Measurements from ENCODE around the gene NPAS1.

Gene NPAS1

DNA sequence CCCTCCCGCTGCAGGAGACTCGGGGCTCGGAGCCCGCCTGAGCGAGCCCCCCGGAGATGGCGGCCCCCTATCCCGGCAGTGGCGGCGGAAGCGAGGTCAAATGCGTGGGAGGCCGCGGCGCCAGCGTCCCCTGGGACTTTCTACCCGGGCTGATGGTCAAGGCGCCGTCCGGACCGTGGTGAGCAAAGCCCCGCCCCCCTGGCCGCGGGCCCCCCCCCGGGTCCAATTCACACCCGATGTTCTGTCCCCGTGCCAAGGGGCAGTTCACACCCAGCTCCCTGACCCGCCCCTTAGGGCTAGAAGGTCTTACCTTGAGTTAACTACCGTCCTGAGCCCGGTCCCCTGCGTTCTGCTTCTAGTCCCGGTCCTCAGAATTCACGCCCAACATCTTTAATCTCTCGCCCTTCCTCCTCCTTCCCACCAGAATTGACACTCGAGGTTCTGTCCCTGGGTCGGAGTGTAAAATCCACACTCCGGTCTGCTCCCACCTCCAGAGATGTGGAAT, 1.4 kb downstream of the NPAS1 start:
- no peak for DNase-seq

- DNase-seq, result no peak
These were observed 2.0 kb downstream of the NPAS1 start for GRCh38 chr19:47021536-47022139.

DNA sequence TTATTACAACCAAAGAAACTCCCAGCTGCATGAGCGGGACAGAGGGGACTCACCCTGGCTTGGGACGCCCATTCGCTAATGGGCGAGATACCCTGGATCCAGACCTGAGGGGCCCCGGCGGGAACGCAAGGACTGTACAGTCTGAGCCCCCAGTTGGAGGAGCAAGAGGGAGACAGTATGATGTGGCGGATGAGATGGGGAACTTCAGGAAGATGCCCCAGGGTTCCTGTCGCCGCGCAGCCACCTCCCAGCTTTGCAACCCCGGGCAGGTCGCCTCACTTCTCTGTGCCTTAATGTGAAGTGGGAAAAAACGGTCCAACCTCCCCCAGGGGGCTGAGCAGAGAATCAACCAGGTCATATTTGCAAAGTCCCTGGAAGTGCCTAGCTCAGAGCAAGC, 2.5 kb downstream of the NPAS1 start:
- no peak for DNase-seq

- no peak for DNase-seq
These were observed 3.2 kb downstream of the NPAS1 start for GRCh38 chr19:47022541-47023447.

GRCh38 chr19:47023448-47023794, 3.8 kb downstream of the NPAS1 start:
- DNase-seq, result no peak

GRCh38 chr19:47024502-47024901, 4.9 kb downstream of the NPAS1 start:
- no peak for DNase-seq

DNA sequence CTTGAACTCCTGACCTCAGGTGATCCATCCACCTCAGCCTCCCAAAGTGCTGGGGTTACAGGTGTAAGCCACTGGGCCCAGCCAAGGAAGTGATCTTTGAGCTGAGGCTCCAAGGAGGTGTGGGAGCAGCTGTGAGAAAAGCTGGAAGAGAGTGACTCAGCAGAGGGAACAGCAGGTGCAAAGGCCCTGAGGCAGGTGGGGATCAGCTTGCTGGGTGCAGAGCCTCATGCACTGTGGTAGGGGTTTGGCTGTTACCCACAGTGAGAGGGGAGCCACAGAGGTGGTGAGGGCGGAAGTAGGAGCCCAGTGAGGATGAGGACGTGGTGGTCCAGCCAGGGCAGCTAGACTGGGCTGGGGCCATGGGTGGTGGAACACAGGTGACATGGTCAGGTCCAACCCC, 6.5 kb downstream of the NPAS1 start:
- no peak for DNase-seq

GRCh38 chr19:47026889-47027288, 7.3 kb downstream of the NPAS1 start:
- DNase-seq, result no peak

- no peak for DNase-seq
These were observed 8.0 kb downstream of the NPAS1 start for GRCh38 chr19:47027586-47028088.

- DNase-seq, result no peak
These were observed 8.6 kb downstream of the NPAS1 start for GRCh38 chr19:47028195-47028601.

DNA sequence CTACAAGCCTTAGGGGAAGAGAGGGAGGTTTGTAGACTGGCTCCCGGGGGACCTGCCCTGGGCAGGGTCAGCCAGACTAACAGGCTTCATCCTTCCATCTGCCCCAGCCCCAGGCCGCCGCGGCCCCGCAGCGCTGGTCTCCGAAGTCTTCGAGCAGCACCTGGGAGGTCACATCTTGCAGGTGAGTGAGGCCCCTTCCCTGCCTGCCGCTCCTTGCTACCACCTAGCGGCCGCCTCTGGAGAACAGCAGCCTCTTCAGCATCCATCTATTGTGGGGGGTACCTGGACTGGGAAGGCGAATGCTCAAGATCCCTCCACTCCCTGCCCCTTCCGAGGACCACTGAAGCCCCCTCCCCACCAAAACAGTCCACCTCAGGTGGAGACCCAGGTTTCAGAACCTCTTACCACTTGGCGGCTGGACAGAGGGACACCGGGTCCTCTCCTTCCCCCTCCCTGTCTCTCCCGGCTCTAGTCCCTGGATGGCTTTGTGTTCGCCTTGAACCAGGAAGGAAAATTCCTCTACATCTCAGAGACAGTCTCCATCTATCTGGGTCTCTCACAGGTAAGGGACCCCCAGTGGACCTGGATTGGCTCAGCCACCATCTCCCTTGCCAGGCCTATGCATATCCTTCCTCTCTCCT, 12.7 kb downstream of the NPAS1 start:
- no peak for DNase-seq

DNA sequence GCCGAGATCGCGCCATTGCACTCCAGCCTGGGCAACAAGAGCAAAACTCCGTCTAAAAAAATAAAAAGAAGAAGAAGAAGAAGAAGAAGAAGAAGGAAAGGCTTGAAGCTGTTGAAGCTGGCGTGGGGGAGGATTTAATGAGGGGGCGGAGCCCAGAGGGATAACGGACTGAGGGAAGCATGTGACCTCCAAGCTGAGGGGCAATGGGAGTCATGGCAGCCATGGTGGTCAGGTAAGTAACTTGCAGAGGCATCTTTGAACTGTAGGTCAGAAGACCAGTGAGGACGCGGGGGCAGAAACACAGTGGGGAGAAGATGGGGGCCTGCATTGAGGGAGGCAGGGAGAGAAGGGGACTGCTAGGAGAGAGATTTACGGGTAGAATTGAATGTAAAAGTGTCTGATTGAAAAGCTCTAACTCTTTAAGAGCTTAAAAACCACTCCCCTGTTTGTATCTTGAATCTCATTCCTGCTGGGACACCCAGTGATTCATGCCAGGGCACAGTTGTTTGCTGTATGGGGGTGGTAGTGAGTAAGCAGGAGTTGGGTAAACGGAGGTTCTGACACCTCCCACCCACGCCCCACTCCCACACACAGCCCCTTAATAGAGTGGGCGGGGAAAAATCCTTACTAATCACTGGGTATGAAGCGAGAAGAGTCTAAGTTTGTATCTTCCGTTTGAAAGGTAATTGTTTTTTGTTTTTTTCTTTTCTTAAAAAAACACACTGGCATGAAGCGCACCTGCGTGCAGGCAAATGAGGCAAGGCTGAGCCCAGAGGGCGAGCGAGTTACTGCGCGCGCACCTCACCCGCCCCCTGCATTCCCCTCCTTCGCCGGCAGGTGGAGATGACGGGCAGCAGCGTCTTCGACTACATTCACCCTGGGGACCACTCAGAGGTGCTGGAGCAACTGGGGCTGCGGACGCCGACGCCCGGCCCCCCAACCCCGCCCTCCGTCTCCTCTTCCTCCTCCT, 15.8 kb downstream of the NPAS1 start:
- peak; percentile 94 for DNase-seq

- no peak for DNase-seq
These were observed 16.5 kb downstream of the NPAS1 start for GRCh38 chr19:47036097-47036651.

GRCh38 chr19:47037766-47038165, 18.1 kb downstream of the NPAS1 start:
- DNase-seq, result no peak

GRCh38 chr19:47039239-47039874, 19.7 kb downstream of the NPAS1 start:
- DNase-seq, result no peak

GRCh38 chr19:47040869-47041268, 21.2 kb downstream of the NPAS1 start:
- DNase-seq, result no peak

- no peak for DNase-seq
These were observed 25.6 kb downstream of the NPAS1 start for GRCh38 chr19:47044946-47045866.

DNA sequence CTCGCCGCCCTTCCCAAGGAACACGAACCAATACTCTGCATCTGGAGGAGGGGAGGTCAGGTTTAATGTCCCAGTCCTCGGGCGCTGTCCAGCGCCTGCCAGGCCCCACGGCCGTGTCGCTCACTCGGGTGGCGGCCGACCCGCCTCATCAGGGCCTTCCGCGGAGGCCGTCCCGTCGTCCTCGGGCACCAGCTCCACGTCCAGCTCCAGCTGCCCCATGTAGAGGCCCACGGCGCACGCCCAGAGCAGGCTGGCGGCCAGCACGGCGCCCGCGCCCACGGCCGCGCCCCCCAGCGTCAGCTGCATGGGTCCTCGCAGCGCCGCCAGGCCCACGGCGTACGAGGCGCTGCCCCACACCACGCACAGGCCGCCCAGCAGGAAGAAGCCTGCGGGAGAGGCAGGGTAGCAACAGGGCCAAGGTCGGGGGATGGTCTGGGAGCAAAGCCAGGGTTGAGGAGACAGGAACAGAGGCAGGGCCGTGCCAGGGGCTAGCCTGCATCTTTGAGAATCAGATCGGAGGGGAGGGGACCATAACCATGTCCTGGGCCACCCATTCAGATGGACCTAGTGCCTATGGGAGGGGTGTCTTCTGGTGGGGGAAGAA, 26.3 kb downstream of the NPAS1 start:
- no peak for DNase-seq

DNA sequence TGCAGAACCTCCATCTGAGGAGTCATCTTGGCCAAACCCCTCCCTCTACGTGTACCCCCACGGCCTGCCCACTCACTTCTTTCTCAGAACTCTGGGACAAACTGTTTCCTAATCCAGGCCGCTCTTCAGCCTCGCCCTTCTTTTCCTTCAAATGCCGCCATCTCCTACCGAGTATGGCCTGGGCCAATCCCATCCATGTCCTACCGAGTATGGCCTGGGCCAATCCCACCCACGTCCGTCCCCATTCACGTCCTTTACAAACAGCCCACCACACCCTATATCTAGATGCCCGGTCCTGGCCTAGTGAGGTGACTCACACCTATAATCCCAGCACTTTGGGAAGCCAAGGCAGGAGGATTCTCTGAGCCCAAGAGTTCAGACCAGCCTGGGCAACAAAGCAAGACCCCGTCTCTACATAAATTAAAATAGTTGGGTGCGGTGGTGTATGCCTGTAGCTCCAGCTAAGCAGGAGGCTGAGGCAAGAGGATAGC, 27.7 kb downstream of the NPAS1 start:
- DNase-seq, result no peak

Measured in right forelimb (tissue), 1 donor.